DMS53 treated with DMSO at 0.1 percent for 48 hours (cell line): ENCODE data around the gene TACSTD2.
"Not testable (repeated sequence)": the region's sequence is repeated elsewhere in the genome, so short reads cannot be mapped to it uniquely, and the experiment has no call there.

Experiments
- DNase-seq: peaks from one replicate; lab custom pipeline; 2025; ENCODE audit not compliant: unreplicated experiment; lab: John Stamatoyannopoulos, UW

TACSTD2 gene

GRCh38 chr1:58576727-58577653, at the start of gene TACSTD2:
Gene TACSTD2 (minus strand): TSS chr1:58577252. CDS start chr1:58577156, 96 bp downstream.
- DNase-seq: peak; percentile 94

GRCh38 chr1:58626293-58626692, 49.2 kb upstream of the TACSTD2 start:
- peak; percentile 19 for DNase-seq

GRCh38 chr1:58623259-58623658, 46.2 kb upstream of the TACSTD2 start:
- DNase-seq: not testable (repeated sequence)

GRCh38 chr1:58622571-58622970, 45.5 kb upstream of the TACSTD2 start:
- no peak for DNase-seq

GRCh38 chr1:58621391-58621790, 44.3 kb upstream of the TACSTD2 start:
- no peak for DNase-seq

- DNase-seq: peak; percentile 87
These were observed 43.9 kb upstream of the TACSTD2 start for GRCh38 chr1:58620926-58621325.

- peak; percentile 98 for DNase-seq
These were observed 43.2 kb upstream of the TACSTD2 start for GRCh38 chr1:58620259-58620658.

- no peak for DNase-seq
These were observed 42.4 kb upstream of the TACSTD2 start for GRCh38 chr1:58619286-58620054.

GRCh38 chr1:58618303-58618702, 41.3 kb upstream of the TACSTD2 start:
- DNase-seq: peak; percentile 12

- DNase-seq: no peak
These were observed 34.9 kb upstream of the TACSTD2 start for GRCh38 chr1:58611861-58612385.

- DNase-seq: no peak
These were observed 31.9 kb upstream of the TACSTD2 start for GRCh38 chr1:58608945-58609344.

- no peak for DNase-seq
These were observed 31.2 kb upstream of the TACSTD2 start for GRCh38 chr1:58608297-58608696.

- no peak for DNase-seq
These were observed 30.3 kb upstream of the TACSTD2 start for GRCh38 chr1:58607391-58607790.

- not testable (repeated sequence) for DNase-seq
These were observed 24.9 kb upstream of the TACSTD2 start for GRCh38 chr1:58601921-58602320.

GRCh38 chr1:58597996-58598395, 20.9 kb upstream of the TACSTD2 start:
- no peak for DNase-seq

GRCh38 chr1:58597076-58597475, 20.0 kb upstream of the TACSTD2 start:
- DNase-seq: no peak

- no peak for DNase-seq
These were observed 19.6 kb upstream of the TACSTD2 start for GRCh38 chr1:58596631-58597052.

GRCh38 chr1:58594546-58594945, 17.5 kb upstream of the TACSTD2 start:
- no peak for DNase-seq

GRCh38 chr1:58592522-58593134, 15.6 kb upstream of the TACSTD2 start:
- no peak for DNase-seq

GRCh38 chr1:58591806-58592205, 14.8 kb upstream of the TACSTD2 start:
- no peak for DNase-seq

GRCh38 chr1:58590019-58590418, 13.0 kb upstream of the TACSTD2 start:
- no peak for DNase-seq
